Dermis microvascular lymphatic vessel endothelial cell (primary cell): ENCODE data around the gene UGT1A10. TPM values are rescaled to one million over a fixed set of nuclear protein-coding genes. Genes with fewer than 3 reads are reported as not detected.
A peak's percentile ranks its signal among the peaks of the same experiment; 100 is the strongest.
"Not testable (repeated sequence)": the region's sequence is repeated elsewhere in the genome, so short reads cannot be mapped to it uniquely, and the experiment has no call there.

ENCODE experiments used
- DNase-seq, 2 donors: peaks; one replicate each; pipeline versions ENCODE4 v3.0.0 to v3.0.0-alpha.2; 2010; ENCODE audit warnings: low read depth in 2 of 2
- total RNA-seq: library from RNA; depleted of rRNA; stranded (reverse); fragments of >200 nt; gene quantifications from 2 replicates; pipeline ENCODE4 v1.2.1, GENCODE V29; 2014

The UGT1A10 gene
- total RNA-seq, 1 donor from 2014 or later, result not detected

- DNase-seq, result not testable (repeated sequence)
Observed at GRCh38 chr2:233655943-233656342, 19.7 kb downstream of the UGT1A10 start.

GRCh38 chr2:233656443-233656842, 20.2 kb downstream of the UGT1A10 start:
- no peak for DNase-seq

- no peak for DNase-seq
Observed at GRCh38 chr2:233658610-233659009, 22.4 kb downstream of the UGT1A10 start.

- no peak for DNase-seq
Observed at GRCh38 chr2:233663911-233664310, 27.7 kb downstream of the UGT1A10 start.

- no peak for DNase-seq
Observed at GRCh38 chr2:233668605-233669260, 32.5 kb downstream of the UGT1A10 start.

DNA sequence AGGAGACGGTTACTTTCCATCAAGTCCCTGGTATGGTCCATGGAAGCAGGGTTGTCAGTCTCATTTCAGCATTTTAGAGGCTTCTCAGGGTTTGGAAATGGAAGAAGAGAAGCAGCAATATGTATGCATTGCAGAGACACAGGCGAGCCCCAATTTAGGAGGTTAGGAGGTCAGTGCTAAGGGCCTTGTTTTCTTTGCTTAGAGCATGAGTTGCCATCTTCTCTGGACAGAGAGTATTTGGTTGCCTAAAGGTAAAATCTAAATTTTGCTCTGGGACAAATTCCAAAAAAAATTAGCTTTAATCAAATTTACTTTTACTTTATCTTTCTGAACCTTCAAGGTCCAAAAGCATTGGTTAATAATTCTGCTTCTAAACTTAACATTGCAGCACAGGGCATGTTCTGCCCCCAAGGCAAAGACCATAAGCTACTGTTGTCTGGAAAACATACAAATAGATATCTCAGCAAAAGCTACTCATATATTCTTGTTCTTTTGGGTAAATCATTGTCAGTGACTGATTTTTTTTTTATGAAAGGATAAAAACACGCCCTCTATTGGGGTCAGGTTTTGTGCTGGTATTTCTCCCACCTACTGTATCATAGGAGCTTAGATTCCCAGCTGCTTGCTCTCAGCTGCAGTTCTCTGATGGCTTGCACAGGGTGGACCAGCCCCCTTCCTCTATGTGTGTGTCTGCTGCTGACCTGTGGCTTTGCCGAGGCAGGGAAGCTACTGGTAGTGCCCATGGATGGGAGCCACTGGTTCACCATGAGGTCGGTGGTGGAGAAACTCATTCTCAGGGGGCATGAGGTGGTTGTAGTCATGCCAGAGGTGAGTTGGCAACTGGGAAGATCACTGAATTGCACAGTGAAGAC, 35.3 kb downstream of the UGT1A10 start, which contains the start of gene UGT1A9:
UGT1A9 (plus strand) TSS at position 609 of the 872 bp plus-strand sequence; CDS start at position 646, 37 bp downstream.
- no peak for DNase-seq

DNA sequence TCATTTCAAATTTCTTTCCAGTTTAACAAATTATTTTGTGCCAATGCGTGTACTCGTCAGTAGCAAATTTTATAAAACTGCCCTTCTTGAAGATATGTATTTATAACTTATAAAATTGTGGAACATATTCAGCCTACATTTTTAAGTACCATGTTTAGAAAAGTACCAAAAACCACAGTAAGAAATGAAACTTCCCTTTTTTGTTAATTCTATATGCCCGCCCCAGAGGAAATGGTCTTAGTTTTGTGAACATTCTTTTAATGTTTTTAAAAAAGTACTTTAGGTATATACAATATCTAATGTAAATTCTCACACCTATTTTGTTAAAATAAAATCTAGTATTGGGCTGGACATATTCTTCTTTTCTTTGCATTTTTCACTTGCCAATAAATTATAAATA, 36.6 kb downstream of the UGT1A10 start:
- DNase-seq, result no peak

DNA sequence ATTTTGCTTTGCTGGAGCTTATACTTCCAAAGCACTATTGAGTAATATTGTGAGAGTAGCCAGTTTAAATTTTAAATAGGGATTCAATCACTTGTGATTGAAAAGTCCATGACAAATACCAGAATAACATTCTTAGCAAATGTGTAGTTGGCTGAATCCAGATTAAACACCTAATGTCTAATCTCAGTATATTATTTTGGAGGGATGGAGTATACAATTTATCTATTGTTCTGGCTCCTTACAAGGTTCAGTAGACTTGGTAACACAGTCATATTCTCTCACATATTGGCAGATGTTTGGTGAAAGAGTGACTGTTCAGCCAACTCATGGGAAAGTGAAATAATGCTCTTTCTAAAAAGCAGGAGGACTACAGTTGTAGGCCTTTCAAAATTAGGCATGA, 37.6 kb downstream of the UGT1A10 start:
- no peak for DNase-seq

DNA sequence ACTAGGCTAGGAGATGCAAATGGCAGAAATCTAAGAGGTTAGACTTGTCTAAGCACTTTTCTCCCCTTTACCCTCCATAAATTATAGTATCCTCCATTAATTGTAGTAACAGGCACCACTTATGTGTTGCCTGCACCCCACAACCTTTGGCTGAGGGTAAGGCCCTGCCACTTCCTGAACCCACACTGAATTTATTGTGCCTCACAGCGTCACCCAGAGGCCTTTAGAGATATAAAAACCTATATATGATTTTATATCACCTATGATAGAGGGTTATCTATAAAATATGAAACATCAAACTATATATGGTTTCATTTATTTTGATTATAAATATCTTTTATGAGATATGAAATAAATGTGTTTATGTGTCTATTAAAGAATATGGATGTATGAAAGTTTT, 38.1 kb downstream of the UGT1A10 start:
- DNase-seq, result no peak

DNA sequence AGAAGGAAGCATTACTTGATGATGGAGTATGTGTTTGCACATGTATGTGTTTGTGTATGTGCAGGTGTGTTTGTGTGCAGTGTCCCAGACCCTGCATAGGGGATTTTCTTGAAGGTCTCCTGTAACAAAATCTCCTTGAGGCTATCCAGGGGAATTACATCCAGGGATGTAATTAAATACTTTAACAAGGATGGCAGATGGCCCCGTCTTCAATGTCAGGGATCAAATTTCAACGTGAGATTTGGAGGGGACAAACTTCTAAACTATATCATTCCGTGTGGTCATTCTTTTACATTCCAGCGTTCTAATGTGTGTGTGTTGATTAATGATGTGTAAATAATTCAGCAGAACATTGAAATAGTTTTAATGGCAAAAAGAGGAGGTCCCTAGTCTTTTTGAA, 38.7 kb downstream of the UGT1A10 start:
- no peak for DNase-seq

GRCh38 chr2:233676046-233676445, 39.8 kb downstream of the UGT1A10 start:
- DNase-seq, result no peak

DNA sequence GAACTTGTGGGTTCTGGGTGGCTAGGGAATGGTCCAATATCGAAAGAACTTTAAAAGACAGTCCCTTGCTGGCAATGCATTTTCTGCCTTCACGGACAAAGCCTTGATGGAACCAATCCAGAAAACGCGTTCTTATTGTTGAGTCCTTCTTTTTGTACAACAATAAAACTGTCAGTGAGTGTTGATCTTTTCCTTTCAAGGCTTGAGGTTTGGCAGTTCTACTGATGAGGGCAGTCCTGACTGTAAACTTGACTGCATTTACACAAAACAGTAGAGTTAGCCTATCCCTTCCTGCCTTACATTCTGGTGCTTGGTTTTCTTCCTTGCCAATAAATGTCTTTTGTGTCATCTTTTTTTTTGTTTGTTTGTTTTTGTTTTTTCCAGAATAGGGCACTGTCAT, 42.9 kb downstream of the UGT1A10 start:
- no peak for DNase-seq

DNA sequence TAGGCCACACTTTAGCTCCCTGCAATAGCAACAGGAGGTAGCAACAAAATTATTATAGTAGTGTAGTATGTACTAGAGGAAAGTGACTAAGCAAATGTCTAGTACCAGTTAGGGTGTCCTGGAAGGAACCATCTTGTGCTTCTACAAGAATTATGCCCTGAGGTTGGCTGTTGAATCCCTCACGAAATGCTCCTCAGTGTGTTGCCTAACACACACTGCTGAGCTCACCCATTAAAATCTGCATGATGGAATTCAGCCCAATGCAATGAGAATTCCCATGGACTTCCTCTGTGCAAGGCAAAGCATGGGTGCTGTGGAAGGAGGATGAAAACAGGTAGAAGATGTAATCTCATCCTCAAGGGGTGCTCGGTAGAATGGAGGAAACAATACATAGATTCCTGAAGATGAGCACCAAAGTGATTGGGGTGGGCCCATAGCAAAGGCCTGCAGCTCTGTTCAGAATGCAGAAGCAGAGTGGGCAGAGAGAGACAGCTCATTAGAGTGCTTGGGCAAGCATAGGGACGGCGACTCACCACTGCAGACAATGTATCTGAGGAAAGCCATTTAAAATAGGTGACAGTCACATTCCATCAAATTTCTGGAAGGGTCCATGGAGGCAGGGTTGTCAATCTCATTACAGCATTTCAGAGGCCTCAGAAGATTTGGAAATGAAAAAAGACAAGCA, 44.3 kb downstream of the UGT1A10 start:
- no peak for DNase-seq

GRCh38 chr2:233681521-233682099, 45.4 kb downstream of the UGT1A10 start, which contains the start of gene UGT1A7:
Gene UGT1A7 (plus strand): TSS chr2:233681901. CDS start chr2:233681938, 37 bp downstream.
- no peak for DNase-seq

DNA sequence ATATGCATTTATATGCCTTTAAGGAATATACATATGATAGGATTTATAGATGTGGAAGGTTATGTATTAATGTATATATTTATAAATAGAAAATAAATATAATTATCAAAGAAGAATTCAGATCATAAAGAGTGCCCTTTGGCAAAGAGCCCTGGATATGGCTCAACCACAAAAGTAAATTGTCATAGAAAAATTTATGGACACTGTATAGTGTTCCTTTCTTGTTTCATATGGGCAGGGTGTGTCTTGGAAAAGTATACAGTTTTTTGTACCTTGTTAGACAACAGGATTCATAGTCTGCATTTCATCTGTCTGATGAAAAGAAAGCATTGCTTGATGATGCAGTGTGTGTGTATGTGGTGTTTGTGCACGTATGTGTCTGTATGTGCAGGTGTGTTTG, 48.4 kb downstream of the UGT1A10 start:
- no peak for DNase-seq

DNA sequence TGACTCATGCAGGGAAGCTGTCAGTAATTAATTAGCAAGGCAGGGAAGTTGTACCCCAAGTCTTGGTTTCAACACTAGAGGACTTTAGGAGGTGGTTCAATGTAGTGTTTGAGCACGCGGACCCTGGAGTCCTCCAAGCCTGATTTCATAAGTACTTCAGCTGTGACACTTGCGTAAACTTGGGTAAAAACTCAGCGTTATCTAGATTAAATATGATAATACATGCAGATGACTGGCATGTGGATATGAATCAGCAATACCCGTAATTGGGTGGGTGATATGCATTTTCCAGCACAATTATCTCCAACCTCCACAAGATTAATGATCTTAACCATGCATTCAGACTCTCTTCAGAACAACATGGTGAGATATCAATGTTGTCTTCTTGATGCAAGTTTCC, 50.7 kb downstream of the UGT1A10 start:
- DNase-seq, result no peak

DNA sequence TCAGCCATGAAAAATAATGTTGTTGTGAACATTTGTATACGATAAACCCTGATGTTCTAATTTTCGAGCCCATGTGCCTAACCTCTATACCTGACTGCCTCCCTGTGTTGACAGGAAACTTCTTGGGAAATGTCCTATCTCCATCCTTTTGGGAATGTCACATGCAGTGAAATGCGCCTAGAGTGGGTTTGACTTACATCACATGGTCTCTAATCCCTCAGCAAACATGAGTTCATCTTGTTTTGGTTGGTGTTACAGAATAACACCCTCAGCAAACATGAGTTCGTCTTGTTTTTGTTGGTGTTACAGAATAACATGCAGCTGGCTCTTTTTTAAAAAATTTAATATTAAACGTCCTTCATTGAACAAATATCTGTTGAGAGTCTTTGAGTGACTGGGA, 52.1 kb downstream of the UGT1A10 start:
- no peak for DNase-seq

- peak in 1 of 2 donors; percentile 39 for DNase-seq
Observed at GRCh38 chr2:233689031-233689430, 52.8 kb downstream of the UGT1A10 start.

DNA sequence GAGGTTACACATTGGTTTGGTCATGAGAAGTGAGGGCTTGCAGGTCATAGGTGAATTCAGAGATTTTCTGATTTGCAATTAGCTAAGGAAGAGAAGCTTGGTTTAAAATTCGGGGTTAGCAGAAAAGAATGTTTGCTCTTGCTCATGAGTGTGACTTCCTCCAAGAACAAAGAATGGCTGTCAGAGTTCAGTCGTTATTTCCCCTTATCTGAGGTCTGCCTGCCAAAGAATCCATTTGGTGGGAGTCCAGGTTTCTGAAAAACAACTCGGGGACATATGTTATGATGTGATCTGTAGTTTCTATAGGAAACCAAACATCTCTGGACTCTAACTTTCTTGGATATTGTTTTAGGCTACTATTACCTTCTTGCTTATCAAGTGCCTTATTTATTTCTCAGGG, 53.3 kb downstream of the UGT1A10 start:
- DNase-seq, result peak; percentile 54 to 93

GRCh38 chr2:233690444-233690843, 54.2 kb downstream of the UGT1A10 start:
- peak; percentile 15 to 40 for DNase-seq
